Kidney epithelial cell (primary cell): ENCODE data around the gene ATP8A2. TPM values are rescaled to one million over a fixed set of nuclear protein-coding genes. Genes with fewer than 3 reads are reported as not detected.

Experiments
- DNase-seq: peaks from one replicate; pipeline ENCODE4 v3.0.0-alpha.2; 2010; ENCODE audit warnings: low read depth
- H3K27me3 ChIP-seq: 2 replicates; pipeline ENCODE4 v1.6.0; 2011; ENCODE audit warnings: low read length; ENCODE audit not compliant: control insufficient read depth, insufficient read depth
- H3K36me3 ChIP-seq: 2 replicates; pipeline ENCODE4 v1.5.1; 2011; ENCODE audit warnings: low read length; ENCODE audit not compliant: control insufficient read depth, insufficient read depth
- H3K4me3 ChIP-seq: 2 replicates; pipeline ENCODE4 v1.5.1; 2011; ENCODE audit warnings: low read depth, mild to moderate bottlenecking, control low read depth, low read length
- total RNA-seq: library from RNA; depleted of rRNA; stranded (reverse); fragments of >200 nt; gene quantifications from 2 replicates; pipeline ENCODE4 v1.2.3, GENCODE V29; 2015
- TF ChIP-seq, protein P1 (sequence below): IDR thresholded peaks from 2 replicates; pipeline ENCODE4 v1.5.1; 2011; ENCODE audit warnings: mild to moderate bottlenecking, moderate library complexity, low read length, control low read depth, inconsistent platforms; ENCODE audit not compliant: insufficient read depth, poor library complexity, severe bottlenecking

ATP8A2 gene
- total RNA-seq, 1 donor from 2014 or later: 3.8 TPM

DNA sequence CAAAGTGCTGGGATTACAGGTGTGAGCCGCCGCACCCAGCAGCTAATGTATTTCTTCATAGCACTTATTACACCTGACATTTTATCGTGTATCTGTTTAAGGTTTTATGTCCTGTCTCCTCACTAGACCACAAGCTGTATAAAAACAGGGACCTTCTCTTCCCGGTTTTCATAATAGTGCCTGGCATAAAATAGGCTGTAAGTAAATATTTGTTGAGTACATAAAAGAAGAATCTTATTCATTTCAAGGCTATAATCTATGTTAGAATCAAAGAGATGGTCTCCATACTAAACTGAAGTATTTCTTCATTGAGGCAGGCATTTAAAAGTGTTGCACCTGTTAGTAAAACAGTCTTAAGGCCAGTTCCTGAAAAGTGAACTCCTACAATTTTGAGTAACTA, 486.1 kb downstream of the ATP8A2 start:
- Histone ChIP-seq H3K36me3 (no peaks in the 10 kb centered on the region), H3K4me3 (no peak overlapping the region), H3K27me3 (no peaks in the 10 kb centered on the region)
- DNase-seq: no peak
- TF ChIP-seq, protein P1, sequence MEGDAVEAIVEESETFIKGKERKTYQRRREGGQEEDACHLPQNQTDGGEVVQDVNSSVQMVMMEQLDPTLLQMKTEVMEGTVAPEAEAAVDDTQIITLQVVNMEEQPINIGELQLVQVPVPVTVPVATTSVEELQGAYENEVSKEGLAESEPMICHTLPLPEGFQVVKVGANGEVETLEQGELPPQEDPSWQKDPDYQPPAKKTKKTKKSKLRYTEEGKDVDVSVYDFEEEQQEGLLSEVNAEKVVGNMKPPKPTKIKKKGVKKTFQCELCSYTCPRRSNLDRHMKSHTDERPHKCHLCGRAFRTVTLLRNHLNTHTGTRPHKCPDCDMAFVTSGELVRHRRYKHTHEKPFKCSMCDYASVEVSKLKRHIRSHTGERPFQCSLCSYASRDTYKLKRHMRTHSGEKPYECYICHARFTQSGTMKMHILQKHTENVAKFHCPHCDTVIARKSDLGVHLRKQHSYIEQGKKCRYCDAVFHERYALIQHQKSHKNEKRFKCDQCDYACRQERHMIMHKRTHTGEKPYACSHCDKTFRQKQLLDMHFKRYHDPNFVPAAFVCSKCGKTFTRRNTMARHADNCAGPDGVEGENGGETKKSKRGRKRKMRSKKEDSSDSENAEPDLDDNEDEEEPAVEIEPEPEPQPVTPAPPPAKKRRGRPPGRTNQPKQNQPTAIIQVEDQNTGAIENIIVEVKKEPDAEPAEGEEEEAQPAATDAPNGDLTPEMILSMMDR: no peak

DNA sequence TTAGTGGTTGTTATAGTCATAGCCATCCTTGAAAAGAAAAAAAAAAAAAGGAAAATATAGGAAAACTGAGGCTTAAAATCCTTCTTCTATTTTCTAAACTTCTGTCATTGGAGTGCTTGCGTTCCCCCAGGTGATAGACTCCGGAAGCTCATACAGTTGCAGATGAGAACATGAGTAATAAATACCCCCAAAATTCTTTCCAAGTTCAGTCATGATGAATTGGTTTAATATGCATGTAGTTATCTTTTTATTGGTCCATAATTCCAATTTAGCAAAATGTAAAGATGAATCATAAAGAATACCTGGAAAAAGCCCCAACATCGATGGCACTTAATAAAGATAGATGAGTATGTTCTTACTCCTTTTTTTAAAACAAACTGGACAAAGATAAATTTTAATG, 487.8 kb downstream of the ATP8A2 start:
- H3K4me3 ChIP-seq: no peak overlapping the region
- TF ChIP-seq, protein P1: no peak
- H3K27me3 ChIP-seq: no peaks in the 10 kb centered on the region
- H3K36me3 ChIP-seq: no peaks in the 10 kb centered on the region
- no peak for DNase-seq

DNA sequence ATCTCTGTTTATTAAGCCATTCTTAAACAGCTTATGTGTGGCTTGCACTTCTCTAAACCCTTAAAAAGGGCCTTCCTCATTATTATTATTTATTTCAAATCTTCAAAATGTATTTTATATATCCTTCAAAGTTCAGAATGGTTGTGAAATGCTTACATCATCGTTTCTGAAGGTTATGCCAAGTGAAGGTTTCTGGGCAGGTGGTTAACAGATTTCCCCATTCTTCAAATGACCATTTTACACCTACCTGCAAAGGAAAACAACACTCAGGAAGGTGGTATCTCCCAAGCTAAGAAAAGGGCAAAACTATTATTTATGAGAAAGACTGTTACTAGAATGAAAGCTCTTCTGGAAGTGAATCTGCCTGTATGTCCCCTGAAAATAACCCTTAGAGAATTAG, 488.5 kb downstream of the ATP8A2 start:
- DNase-seq: no peak
- H3K4me3 ChIP-seq: no peak overlapping the region

DNA sequence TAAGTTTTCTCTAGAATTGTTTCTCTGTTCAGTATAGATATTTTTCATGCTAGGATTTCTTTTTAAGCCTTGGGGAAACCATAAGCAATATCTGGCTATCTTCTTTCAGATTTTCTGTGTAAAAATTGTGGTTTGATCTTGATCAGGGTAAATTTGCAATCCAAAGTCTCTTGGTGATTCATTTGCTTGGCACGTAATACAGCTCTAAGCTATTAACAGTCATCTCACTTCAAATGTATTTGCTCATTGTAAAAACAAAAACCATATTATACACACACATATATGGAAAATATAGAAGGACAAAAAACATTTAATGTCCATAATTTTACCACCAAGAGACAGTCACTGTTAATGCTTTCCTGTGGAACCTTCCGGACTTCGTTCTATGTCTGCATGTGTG, 489.1 kb downstream of the ATP8A2 start:
- no peaks in the 10 kb centered on the region for H3K36me3 ChIP-seq
- TF ChIP-seq, protein P1: no peak
- no peak for DNase-seq
- no peaks in the 10 kb centered on the region for H3K27me3 ChIP-seq
- no peak overlapping the region for H3K4me3 ChIP-seq

More for the DNA sequence above, 488.5 kb downstream of the ATP8A2 start:
- Histone ChIP-seq H3K27me3 (no peaks in the 10 kb centered on the region), H3K36me3 (no peaks in the 10 kb centered on the region)
- TF ChIP-seq, protein P1: no peak

DNA sequence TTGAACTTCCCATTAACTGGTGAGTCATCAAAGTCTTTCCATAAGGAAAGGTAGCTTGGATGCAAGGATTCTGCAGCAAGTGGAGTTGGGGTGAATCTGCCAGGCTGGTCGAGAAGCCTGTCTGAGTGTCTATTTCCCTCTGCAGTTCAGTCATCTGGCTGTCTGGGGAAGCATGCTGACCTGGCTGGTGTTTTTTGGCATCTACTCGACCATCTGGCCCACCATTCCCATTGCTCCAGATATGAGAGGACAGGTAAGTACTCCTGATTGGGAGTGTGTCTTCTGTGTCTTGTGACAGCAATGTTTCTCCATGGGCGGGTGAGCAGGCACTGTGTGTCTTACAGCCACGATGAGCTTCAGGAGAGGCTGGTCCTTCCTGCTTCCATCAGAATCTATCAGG, 490.4 kb downstream of the ATP8A2 start:
- Histone ChIP-seq H3K27me3 (no peaks in the 10 kb centered on the region), H3K4me3 (no peak overlapping the region), H3K36me3 (no peaks in the 10 kb centered on the region)
- TF ChIP-seq, protein P1: no peak
- no peak for DNase-seq

DNA sequence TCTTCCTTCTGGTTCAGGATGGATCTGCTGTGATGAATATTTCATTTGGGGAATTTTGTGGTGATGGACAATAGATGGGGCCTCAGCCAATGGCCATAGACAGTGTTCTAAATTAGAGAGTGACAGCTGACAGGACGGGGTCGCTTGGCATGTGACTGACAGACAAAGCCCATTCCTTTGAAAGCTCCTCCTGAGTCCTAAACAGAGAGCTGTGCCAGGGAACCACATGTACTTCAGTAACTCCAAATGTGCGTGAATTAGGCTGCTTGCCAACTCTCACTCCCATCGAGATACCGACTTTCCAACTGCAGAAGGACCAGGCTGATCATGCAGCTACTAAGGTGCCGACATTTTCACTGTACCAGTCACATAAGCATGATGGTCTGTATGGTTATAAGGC, 492.3 kb downstream of the ATP8A2 start:
- Histone ChIP-seq H3K27me3 (no peaks in the 10 kb centered on the region), H3K4me3 (no peak overlapping the region), H3K36me3 (no peaks in the 10 kb centered on the region)
- no peak for DNase-seq
- TF ChIP-seq, protein P1: no peak
